Inflammatory macrophage treated with lipopolysaccharide for 4 hours (primary cell): ENCODE data around the gene STEAP3.
"Not testable (repeated sequence)": the region's sequence is repeated elsewhere in the genome, so short reads cannot be mapped to it uniquely, and the experiment has no call there.

Source experiments
- DNase-seq: peaks from one replicate; pipeline ENCODE4 v3.0.0-alpha.2; 2020

Gene STEAP3

DNA sequence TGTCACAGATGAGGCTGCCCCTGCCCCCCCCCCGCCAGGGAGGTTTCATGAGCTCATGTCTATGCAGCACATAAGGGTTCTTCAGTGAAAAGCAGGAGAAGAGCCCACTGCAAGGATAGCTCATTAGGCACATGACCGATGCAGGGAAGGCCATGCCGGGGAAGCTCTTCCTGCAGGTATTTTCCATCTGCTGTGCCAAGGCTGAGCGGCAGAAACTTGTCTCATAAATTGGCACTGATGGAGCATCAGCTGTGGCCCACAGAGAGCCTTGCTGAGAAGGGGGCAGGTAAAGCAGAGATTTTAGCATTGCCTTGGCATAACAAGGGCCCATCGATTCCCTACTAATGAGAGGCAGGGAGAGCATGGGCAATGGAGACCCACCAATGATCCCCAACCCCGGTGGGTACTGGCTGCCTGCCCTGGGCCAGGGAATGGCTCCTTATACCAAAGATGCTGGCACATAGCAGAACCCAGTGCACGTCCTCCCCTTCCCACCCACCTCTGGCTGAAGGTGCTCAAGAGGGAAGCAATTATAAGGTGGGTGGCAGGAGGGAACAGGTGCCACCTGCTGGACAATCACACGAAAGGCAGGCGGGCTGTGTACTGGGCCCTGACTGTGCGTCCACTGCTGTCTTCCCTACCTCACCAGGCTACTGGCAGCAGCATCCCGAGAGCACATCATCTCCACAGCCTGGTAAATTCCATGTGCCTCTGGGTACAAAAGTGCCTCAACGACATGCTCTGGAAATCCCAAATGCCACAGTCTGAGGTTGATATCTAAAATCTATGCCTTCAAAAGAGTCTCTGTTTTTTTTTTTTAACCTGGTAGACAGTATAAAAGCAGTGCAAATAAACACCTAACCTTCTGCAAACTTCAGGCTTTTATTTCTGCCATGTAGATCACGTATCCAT is 41.4 kb downstream of the STEAP3 start:
- no peak for DNase-seq

DNA sequence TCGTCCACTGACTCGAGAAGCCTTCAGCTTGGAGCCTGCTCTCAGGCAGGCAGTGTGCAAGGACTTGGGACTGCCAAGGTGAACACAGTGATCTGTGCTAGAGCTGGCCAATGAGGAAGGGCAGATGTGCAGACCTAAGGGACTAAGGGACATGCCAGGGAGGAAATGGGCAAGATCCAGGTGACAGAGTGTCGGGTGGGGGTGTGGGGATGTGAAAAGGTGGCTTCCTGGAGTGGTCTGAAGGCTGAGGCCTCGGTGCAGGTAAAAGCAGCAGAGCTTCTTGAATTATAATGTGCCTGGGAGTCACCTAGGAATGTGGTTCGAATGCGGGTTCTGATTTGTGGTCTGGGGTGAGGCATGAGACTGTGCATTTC is 42.0 kb downstream of the STEAP3 start:
- DNase-seq: no peak

DNA sequence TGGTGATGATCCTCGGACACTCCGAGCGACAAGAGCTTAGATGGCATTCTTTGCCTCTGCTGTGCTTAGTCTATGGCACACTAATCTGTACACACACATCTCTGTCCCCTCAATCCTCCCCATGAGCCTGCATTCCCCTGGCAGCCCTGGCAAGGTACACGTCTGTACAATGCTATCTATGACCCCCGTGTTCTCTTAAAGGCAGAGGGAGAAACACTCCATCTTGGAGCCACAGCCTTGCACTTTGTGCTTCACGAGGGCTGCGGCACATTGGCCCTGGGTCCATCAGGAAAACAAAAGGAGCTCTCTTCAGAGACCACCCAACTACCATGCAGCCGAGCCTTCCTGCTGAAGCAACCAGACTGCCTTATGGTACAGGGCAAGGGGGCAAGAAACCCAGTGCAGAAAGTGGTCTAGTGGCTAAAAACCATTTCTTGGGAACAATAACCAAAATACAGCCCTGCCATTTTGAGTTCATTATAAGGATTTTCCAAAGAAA is 42.5 kb downstream of the STEAP3 start:
- DNase-seq: no peak

DNA sequence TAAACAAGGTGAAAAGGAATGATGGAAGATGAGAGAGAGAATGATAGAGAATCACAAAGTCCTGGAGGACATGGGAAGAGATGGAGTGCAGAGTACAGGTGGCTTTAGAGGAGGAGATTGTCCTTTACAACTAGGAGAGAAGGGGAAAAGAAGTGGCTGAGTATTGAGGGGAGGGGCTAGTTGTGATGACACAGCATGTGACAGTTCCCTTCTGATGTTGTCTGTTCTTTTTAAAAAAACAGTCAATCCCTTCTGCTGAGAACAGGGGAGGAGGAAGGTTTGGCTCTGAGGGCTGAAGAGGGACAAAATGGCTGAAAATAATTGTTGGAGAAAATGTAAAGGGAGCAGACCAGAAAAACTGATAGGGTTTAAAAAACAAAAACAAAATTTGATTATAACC is 44.0 kb downstream of the STEAP3 start:
- peak; percentile 27 for DNase-seq

DNA sequence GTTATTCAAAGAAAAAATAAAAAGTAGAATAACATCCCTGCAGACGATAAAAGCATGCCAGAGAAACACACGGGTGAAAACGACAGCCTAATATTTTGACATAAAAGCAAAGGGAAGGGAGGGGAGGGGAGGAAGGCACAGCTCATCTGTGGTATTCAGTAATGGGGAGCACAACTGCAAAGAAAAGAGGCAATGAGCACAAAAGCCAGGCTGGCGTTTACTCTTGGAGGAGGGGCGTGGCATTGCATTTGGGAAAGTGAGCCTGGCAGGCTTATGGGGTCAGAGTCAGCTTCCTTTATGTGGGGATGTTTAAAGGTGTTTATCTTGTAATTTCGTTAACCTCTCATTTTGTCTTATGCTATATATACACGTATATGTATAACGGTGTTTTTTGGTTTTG is 53.2 kb downstream of the STEAP3 start:
- DNase-seq: no peak

DNA sequence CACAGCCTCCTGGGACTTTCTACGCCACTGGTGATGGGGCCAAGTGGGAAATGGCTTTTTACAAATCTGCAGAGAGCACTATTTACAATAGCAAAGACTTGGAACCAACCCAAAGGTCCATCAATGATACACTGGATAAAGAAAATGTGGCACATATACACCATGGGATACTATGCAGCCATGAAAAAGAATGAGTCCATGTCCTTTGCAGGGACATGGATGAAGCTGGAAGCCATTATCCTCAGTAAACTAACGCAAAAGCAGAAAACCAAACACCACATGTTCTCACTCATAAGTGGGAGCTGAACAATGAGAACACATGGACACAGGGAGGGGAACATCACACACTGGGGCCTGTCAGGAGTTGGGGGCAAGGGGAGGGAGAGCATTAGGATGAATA is 54.8 kb downstream of the STEAP3 start:
- not testable (repeated sequence) for DNase-seq

DNA sequence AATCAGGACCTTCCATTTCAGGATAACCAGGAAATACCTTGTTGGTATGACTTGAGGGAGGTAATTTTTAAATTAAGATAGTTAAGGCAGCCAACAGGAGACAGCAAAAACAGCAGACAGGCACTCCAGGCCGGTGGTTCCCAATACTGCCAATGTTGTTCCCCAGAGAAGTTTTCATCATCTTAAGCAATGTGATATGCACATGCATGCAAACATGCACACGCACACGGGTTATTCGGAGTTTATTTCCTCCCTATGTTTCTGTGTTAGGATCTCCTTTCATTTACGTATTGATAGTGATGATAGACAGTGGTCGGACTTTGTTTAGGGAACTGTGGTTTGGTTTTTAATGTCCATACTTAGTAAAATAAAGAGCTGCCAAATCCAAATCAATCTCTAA is 55.3 kb downstream of the STEAP3 start:
- no peak for DNase-seq

DNA sequence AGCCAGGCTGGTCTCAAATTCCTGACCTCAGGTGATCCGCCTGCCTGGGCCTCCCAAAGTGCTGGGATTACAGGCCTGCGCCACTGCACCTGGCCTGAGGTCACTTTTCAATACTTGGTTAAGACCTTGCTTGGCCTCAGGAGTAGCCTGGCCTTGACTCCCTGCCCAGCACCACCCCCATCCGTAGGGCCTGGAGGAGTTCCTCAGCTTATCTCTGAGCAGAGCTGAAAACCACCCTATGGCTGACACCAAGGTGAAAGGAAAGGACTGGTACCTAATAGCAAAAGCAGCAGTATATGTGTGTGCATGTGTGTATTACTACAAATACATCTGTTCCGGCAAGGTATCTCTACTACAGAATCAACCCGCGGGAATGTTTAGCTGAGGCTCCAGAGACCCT is 56.0 kb downstream of the STEAP3 start:
- DNase-seq: no peak

DNA sequence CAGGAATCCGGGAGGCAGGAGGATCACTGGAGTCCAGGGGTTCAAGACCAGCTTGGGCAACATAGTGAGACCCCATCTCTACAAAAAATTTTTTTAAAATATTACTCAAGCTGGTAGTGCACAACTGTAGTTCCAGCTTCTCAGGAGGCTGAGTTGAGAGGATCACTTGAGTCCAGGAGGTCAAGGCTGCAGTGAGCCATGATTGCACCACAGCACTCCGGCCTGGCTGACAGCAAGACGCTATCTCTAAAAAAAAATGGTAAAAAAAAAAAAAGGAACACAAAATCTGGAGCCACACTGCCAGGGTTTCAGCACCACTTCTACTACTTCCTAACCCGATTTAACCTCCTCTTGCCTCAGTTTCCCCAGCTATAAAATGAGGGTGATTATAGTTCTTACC is 57.0 kb downstream of the STEAP3 start:
- DNase-seq: peak; percentile 56

DNA sequence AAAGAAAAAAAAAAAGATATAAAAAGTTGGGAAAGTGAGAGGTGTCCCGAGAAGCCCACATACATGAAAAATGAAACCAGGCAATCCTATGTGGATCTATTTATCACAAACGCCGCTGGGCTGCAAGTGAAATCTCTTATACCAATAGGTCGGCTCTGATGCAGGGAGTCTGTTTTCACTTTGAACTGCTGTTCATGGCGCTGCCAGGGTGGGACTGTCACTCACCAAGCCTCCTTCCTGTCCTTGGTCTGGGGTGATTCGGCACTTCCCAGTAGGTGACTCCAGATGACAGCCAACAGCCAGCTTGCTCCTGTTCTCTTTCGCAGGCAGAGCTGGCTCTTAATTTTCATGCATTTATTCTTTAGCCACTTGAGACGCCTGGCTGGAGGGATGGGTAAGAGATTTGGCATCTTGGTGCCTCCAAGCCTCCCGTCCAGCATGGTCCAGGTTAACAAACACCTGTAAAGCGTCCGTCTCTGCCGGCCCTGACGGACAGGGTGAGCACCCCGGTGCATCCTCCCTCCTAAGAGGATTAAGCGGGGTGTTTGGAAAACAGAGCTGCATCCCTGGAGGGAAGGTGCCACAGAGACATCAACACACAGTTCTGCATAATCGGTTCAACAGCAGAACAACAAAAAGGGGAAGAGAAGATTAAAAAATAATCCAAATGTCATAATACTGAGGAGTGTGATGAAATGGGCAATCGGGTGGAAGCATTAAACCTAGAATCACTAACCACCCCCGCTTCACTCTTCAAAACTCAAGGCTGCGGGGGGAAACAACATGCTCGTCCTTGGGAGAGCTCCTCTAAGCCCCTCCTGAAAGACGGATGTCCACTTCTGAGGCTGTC is 58.7 kb downstream of the STEAP3 start:
- peak; percentile 89 for DNase-seq

DNA sequence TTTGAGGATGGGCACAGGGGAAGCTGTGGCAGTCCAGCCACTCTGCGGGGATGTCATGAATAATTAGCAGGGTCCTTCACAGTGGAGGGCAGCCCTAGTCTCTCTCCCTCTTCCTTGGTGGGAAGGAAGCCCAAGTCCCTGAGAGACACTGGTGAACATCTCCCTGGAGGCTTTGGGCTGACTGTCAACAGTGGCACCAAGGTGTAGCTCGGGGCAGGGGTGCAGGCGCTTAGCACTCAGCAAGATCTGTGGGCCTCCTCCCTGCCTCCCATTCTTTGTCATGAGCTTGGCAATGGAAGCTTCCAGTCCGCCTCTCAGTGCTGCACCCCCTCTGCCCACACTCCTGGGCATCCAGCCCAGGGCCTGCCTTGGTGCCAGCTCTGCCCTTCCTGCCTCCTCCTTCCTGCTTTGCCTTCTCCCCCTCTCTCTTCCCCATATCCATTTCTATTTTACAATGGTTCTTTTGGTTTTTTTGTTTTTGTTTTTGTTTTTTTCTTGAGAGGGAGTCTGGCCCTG is 59.4 kb downstream of the STEAP3 start:
- peak; percentile 35 for DNase-seq

DNA sequence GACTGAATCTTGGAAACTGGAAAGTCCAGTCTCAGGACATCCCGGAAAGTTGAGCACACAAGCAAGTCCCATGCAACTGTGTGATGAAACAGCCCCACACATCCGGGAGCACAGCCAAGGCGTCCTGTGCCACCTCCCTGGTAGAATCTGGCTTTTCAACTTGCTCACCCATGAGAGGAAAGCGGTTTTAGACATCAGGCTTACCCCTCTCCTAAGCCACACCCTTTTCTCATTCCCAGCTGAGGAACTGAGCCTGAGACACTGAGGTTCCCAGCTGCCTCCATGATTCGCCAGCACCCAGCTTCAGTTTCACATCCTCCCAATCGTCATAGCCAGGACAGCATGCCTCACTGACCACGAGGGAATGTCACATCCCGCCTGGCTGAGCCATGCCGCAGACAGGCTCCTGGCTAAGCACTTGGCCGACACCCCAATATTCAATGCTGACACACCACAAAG is 60.3 kb downstream of the STEAP3 start:
- peak; percentile 99 for DNase-seq

DNA sequence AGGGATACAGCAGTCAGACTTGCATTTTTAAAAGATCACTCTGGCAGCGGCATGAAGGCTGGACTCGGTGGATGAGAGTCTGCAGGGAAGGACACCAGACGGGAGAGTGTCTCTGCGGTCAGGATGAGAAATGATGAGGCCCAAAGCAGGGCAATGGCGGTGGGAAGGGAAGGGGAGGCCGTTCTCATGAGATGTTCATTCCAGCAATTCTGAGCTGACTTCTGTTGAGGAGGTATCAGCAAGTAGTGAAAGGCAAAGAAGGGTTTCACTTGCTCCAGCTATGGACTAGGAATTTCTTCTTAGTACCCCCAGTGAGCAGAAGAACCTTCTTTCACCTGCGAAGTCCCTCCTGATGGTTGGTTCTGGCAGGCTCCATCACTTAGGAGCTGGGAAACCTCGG is 63.0 kb downstream of the STEAP3 start:
- no peak for DNase-seq

DNA sequence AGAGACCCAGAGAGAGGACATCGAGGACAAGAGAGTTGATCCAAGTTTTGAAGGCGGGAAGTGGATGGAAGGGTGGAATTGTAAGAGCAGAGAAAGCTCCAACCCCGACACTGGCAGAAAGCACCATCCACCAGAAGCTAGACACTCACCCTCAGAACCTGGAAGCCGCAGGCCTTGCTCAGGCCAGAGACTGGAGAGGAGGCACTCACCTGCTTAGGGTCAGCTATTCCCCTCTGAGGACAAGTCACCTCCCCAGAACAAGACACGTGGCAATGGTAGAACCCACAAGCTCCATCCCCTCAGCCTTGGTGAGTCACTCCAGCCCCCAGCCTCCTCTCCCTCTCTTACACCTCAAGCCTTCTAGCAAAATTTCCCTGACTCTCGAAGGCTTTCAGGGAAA is 64.9 kb downstream of the STEAP3 start:
- DNase-seq: no peak

DNA sequence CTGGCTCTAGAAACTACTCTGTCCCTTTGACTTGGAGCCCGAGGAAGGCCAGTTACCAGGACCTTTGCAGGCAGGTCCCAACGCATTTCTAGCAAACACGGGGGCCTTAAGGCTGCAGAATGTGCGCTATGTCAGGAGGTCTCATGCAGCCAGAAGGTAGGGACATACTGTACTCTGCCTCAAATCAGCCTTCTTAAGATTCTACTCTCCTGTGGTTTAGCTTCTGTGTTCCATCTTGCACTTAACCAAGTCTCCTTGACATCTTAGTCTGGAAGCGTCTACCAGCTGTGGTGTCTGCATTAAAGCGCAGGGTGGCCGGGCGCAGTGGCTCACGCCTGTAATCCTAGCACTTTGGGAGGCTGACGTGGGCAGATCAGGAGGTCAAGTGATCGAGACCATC is 65.5 kb downstream of the STEAP3 start:
- no peak for DNase-seq

DNA sequence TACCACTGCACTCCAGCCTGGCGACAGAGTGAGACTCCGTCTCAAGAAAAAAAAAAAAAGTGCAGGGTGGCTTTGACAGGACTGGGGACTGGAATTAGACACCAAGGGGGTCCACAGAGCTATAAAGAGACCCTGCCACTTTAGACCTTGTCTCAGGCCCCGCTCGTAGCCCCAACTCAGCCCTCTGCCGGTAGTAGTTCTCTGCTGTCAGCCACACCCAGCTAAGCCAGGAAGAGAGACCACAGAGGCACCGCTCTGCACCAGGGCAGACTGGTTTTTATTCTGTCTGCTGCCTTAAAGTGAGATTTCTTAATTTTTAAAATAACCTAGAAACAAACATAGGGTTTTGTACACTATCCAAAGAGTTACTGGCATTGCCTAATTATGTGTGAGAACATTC is 66.0 kb downstream of the STEAP3 start:
- no peak for DNase-seq

DNA sequence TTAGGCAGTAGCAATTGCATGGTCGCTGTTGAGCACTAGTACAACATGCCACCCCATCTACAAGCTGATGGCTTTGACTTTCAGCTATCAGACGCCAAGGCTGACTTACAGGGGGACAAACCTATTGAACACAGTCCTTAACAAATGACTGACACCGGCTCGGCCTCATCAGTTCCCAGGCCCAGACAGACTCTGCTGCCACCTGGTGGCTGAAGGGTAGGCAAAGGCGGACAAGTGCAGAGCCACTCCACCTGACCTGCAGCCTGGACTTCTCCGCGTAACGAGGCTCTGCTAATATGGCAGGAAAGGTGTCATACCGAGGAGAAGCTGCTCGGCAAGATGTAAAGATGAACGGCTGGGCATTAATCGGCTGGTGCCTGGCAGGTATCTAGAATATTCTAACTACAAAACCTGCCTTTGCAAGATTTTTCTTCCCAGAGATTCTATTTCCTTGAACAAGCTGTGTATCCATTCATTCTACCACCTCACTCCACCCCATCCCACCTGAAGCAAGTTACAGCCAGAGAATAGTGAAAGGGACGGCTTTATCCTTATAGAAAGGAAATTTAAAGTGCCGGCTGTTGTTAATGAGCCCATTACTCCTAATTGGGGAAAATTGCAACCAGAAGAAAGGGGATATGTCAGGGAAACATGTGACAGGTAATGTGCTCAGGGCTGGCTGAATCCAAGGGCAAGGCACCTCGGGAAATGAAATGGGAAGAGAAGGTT is 67.4 kb downstream of the STEAP3 start:
- peak; percentile 66 for DNase-seq

DNA sequence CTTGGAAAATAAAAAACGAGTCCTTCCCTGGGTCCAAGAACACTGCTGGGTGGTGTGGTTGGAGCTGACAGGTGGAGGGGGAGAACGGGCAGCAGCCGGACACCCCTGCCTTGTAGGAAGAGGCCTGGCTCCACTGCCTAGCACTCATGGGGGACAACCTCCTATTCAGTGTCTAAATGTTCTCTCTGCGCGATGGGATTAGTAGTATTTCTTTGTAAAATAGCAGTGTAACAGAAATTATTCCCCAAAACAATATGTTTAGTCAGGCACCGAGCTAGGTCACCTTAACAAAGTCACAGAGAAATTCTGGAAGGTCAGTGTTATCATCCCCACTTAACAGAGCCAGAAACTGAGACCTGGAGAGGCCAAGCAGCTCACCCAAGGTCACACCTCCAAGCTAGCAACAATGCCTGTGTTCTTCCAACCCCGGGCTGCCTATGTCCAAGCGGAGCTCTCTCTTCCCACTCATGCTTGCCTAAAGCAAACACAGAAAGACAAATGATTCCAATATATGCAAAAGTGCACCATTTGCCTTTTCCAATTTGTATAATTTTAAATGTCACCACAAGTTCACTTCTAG is 68.0 kb downstream of the STEAP3 start:
- DNase-seq: no peak

DNA sequence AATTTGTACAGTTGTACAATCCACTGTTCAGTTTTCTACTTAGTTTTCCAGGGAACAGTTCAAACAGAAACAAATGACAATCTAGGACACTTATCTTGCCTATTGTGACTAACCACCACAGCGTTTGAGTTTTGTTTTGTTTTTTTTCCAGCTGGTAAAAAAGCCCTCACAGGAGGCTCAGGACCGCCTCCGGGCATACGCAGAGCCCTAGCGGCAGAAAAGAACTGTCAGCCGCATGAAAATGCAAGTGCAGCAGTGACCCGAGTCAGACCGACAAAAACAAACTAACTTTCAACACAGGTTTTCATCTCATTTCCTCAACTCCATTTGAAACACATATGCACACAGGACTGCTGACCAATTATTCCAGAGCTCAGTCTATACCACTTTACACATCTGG is 68.6 kb downstream of the STEAP3 start:
- peak; percentile 23 for DNase-seq

DNA sequence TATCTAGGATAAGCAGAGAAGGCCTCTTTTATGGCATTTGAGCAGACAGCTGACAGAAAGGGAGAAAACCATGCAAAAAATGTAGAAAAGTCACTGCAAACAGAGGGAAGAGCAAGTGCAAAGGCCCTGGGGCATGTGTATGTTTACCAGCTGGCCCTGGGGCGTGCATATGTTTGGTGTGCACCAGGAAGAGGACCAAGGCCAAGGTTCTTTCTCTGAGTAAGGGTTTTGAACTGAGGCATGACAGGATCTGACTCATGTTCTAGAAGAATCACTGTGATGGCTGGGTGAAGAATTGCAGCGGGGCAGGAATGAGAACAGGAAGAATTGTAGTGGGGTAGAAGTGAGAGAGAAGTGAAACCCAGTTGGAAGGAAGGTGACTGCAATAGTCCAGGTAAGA is 69.6 kb downstream of the STEAP3 start:
- no peak for DNase-seq

DNA sequence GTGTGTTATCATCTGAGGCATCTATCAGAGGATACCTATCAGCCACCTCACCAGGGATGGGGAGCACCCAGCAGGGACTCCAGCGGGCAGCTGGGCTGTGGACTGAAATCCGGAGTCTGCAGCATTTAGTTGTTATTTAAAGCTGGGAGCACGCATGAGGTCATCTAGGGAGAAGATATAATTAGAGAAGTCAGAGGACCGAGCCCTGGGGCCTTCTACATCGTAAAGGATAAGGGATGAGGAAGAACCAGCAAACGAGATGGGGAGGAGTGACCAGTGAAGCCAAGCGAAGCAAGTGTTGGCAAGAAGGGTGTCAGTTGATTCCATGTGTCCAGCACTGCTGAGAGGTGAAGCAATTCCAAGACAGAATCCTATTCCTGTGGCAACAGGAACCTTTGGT is 70.3 kb downstream of the STEAP3 start:
- peak; percentile 14 for DNase-seq

DNA sequence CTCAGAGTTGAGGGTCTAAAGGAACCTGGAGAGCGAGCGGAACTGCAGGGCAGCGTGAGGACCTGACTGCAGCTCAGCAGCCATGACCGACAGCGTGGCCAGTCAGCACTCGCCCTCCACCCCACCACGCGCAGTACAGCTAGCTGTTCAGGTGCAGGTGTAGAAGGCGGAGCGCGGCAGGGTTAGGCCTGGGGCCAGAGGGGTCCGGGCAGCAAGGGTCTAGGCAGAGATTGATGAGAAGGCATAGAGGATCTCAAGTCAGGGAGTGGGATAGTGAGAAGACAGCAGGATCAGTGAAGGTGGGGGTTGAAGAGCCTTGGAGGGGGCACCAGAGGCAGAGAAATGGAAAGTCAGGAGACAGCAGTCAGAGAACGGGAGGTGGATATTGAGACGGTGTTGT is 71.0 kb downstream of the STEAP3 start:
- DNase-seq: no peak
